Measurements from ENCODE around the gene CYCS.

- no peak for TF ChIP-seq EZH2 (IDR thresholded peaks at IDR 0.05; ENCODE audit: low read depth)
- no peak for TF ChIP-seq CTCF (conservative IDR thresholded peaks at IDR 0.05)
Measured at GRCh38 chr7:25091176-25091575, 33.9 kb downstream of the CYCS start.

All from PC-9 (cell line).